PC-9 (cell line): ENCODE measurements around the gene NTM. TPM values are rescaled to one million over a fixed set of nuclear protein-coding genes. Genes with fewer than 3 reads are reported as not detected.

Experiments
- BruUV-seq: library from RNA; stranded (reverse); fragments of 400-500 nt; replicated peaks from 2 replicates; lab custom pipeline; 2021; lab: Mats Ljungman, UMichigan
- CTCF ChIA-PET: fragments of 300-600 bp; sonication (Branson Sonifier 250); formaldehyde crosslinking; loops from one replicate; lab custom pipeline; 2022; ENCODE audit warnings: antibody characterized with exemption; lab: Charles Lee
- POLR2A ChIA-PET: fragments of 300-600 bp; sonication (Branson Sonifier 250); formaldehyde crosslinking; loops from one replicate; lab custom pipeline; 2022; ENCODE audit warnings: antibody characterized with exemption; ENCODE audit not compliant: unreplicated experiment; lab: Charles Lee
- DNase-seq, 2 experiments: peaks; one replicate each; pipeline versions ENCODE4 v3.0.0 to v3.0.0-alpha.2; 2015 to 2022; ENCODE audit warnings: mixed read lengths in 1 of 2
- H2AFZ ChIP-seq: fragments of 200-600 bp; sonication (generic); 2 replicates; pipeline ENCODE4 v1.8.1; 2017; ENCODE audit warnings: antibody characterized with exemption
- H3F3A ChIP-seq: fragments of 200-600 bp; sonication (generic); 2 replicates; pipeline ENCODE4 v1.8.1; 2017; ENCODE audit warnings: antibody characterized with exemption, mild to moderate bottlenecking, low read depth; ENCODE audit not compliant: insufficient read depth
- H3K27ac ChIP-seq: fragments of 200-600 bp; sonication (generic); 2 replicates; pipeline ENCODE4 v1.6.1; 2016; ENCODE audit warnings: mixed run types
- H3K27me3 ChIP-seq: fragments of 200-600 bp; sonication (generic); 2 replicates; pipeline ENCODE4 v1.6.1; 2016; ENCODE audit warnings: low read depth, mixed run types; ENCODE audit not compliant: insufficient read depth
- H3K36me3 ChIP-seq: fragments of 200-600 bp; sonication (generic); 2 replicates; pipeline ENCODE4 v1.6.1; 2016; ENCODE audit warnings: low read depth, mixed run types
- H3K4me1 ChIP-seq: fragments of 200-600 bp; sonication (generic); replicated peaks from 2 replicates; pipeline ENCODE4 v1.6.1; 2016; ENCODE audit warnings: mixed run types; ENCODE audit not compliant: insufficient read depth
- H3K4me2 ChIP-seq: fragments of 200-600 bp; sonication (generic); 2 replicates; pipeline ENCODE4 v1.6.1; 2017; ENCODE audit warnings: mixed run types
- H3K4me3 ChIP-seq: fragments of 200-600 bp; sonication (generic); 2 replicates; pipeline ENCODE4 v1.6.1; 2016; ENCODE audit warnings: mixed run types
- H3K79me2 ChIP-seq: fragments of 200-600 bp; sonication (generic); 2 replicates; pipeline ENCODE4 v1.6.1; 2017; ENCODE audit warnings: low read depth, mixed run types
- H3K9me2 ChIP-seq: fragments of 200-600 bp; sonication (generic); 2 replicates; pipeline ENCODE4 v1.8.1; 2017; ENCODE audit warnings: mild to moderate bottlenecking; ENCODE audit not compliant: insufficient read depth
- H3K9me3 ChIP-seq: fragments of 200-600 bp; sonication (generic); 2 replicates; pipeline ENCODE4 v1.8.1; 2016; ENCODE audit warnings: low read depth; ENCODE audit not compliant: insufficient read depth
- H4K20me1 ChIP-seq: fragments of 200-600 bp; sonication (generic); 2 replicates; pipeline ENCODE4 v1.8.1; 2017; ENCODE audit not compliant: insufficient read depth
- CTCF ChIP-seq: fragments of 200-600 bp; sonication (generic); conservative IDR thresholded peaks from 2 replicates; pipeline ENCODE4 v1.6.1; 2017; ENCODE audit warnings: mixed run types, antibody characterized with exemption, mild to moderate bottlenecking, moderate library complexity
- EZH2 ChIP-seq: fragments of 200-600 bp; sonication (generic); IDR thresholded peaks from 2 replicates; pipeline ENCODE4 v1.8.0; 2017; ENCODE audit warnings: antibody characterized with exemption, low read depth
- intact Hi-C: fragments of 100-400 bp; cut with micrococcal nuclease; formaldehyde crosslinking; loops from one replicate; pipeline ENCODE4 v1.10.0; 2022; ENCODE audit not compliant: unreplicated experiment
- total RNA-seq: library from RNA; stranded (reverse); gene quantifications from 2 replicates; pipeline ENCODE4 v1.2.3, GENCODE V29; 2021

Gene NTM
- total RNA-seq, 1 experiment from 2014 or later: not detected

- Histone ChIP-seq H3K9me3 (no peaks in the 10 kb centered on the region), H3K36me3 (no peaks in the 10 kb centered on the region), H3K27ac (no peak overlapping the region), H3K79me2 (no peaks in the 10 kb centered on the region), H3K4me2 (no peak overlapping the region), H3F3A (no peaks in the 10 kb centered on the region), H4K20me1 (no peaks in the 10 kb centered on the region), H3K9me2 (no peaks in the 10 kb centered on the region), H2AFZ (no peak overlapping the region), H3K4me1 (no peaks in the 10 kb centered on the region), H3K27me3 (peaks cover 9% of the 10 kb centered on the region; the same call in 1 of the 2 replicates), H3K4me3 (no peak overlapping the region)
- ChIA-PET POLR2A (no interaction called here), CTCF (no interaction called here)
- no peak for DNase-seq
- no TSS peak for BruUV-seq
- TF ChIP-seq CTCF: no peak
- TF ChIP-seq EZH2: no peak
- intact Hi-C loops: no loop called here
These were observed 326.3 kb downstream of the NTM start for GRCh38 chr11:131696690-131697089.

- BruUV-seq: no TSS peak
These were observed 332.9 kb downstream of the NTM start for GRCh38 chr11:131703311-131703710.

GRCh38 chr11:131704682-131705081 is 334.3 kb downstream of the NTM start:
- no peak overlapping the region for H3K27ac ChIP-seq
- H3F3A ChIP-seq: no peaks in the 10 kb centered on the region
- CTCF ChIA-PET: no interaction called here
- no peaks in the 10 kb centered on the region for H3K36me3 ChIP-seq
- no peaks in the 10 kb centered on the region for H3K9me2 ChIP-seq
- no peaks in the 10 kb centered on the region for H3K4me1 ChIP-seq
- BruUV-seq: no TSS peak
- H3K27me3 ChIP-seq: no peaks in the 10 kb centered on the region
- H3K79me2 ChIP-seq: no peaks in the 10 kb centered on the region
- no peak overlapping the region for H3K4me2 ChIP-seq
- intact Hi-C loops: no loop called here
- no peaks in the 10 kb centered on the region for H3K9me3 ChIP-seq
- TF ChIP-seq CTCF (no peak), EZH2 (no peak)
- DNase-seq: no peak
- H2AFZ ChIP-seq: no peak overlapping the region
- H4K20me1 ChIP-seq: no peaks in the 10 kb centered on the region; the same call in none of the 2 replicates
- POLR2A ChIA-PET: no interaction called here
- H3K4me3 ChIP-seq: no peak overlapping the region

More at GRCh38 chr11:131703311-131703710, 332.9 kb downstream of the NTM start:
- no peaks in the 10 kb centered on the region for H3K9me2 ChIP-seq
- intact Hi-C loops: no loop called here
- H2AFZ ChIP-seq: no peak overlapping the region
- TF ChIP-seq CTCF: no peak
- no peak for TF ChIP-seq EZH2
- H3K9me3 ChIP-seq: no peaks in the 10 kb centered on the region
- H3K4me2 ChIP-seq: no peak overlapping the region
- H3K27me3 ChIP-seq: no peaks in the 10 kb centered on the region
- CTCF ChIA-PET: no interaction called here
- H3K4me1 ChIP-seq: no peaks in the 10 kb centered on the region
- no peaks in the 10 kb centered on the region for H3K36me3 ChIP-seq
- H3K27ac ChIP-seq: no peak overlapping the region
- DNase-seq: no peak
- POLR2A ChIA-PET: no interaction called here
- H3K4me3 ChIP-seq: no peak overlapping the region
- no peaks in the 10 kb centered on the region; the same call in none of the 2 replicates for H4K20me1 ChIP-seq
- no peaks in the 10 kb centered on the region for H3F3A ChIP-seq
- H3K79me2 ChIP-seq: no peaks in the 10 kb centered on the region
